Measurements from ENCODE around the gene DNM1.

DNA sequence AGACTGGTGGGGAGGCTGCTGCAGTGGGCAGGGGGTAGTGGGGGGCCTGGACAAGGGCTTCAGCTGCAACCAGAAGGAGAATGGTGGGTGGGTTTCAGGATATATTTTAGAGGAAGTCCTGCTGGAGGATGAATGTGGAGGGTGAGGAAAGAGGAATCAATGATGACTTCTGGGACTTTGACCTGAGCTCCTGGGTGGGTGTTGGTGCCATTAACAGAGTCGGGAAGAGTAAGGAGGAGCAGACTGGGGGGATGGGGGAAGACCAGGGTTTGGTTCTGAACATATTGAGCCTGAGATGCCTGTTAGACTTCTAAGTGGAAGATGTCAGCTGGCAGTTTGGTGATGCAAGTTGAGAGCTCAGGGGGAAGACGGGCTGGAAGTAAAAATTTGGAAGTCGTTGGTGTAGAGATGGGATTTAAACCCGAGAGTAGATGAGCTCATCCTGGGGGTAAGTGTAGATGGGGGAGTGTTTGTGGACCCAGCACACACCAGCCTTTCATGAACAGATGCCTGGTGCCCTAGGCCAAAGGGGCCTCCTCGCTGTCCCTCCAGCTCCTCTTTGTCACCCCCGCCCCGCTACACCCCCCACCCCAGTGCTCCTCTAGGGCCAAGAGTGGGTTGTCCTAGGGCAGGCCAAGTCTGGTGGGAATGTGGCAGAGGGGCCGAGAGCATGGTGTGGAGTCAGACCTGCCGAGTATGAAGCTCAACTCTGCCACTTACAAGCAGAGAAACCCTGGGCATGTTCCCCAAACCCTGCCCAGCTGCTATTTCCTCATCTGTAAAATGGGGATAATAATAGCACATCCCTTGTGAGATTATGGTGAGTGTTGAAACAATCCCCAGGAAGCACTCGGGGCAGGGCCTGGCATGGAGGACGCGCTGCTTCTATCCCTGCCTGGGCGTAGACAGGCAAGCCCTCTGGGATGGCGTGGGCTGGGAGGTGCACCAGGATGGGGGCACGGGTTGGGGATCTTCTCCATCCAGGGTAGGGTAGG, 4.0 kb downstream of the DNM1 start:
- TF ChIP-seq, protein P1, sequence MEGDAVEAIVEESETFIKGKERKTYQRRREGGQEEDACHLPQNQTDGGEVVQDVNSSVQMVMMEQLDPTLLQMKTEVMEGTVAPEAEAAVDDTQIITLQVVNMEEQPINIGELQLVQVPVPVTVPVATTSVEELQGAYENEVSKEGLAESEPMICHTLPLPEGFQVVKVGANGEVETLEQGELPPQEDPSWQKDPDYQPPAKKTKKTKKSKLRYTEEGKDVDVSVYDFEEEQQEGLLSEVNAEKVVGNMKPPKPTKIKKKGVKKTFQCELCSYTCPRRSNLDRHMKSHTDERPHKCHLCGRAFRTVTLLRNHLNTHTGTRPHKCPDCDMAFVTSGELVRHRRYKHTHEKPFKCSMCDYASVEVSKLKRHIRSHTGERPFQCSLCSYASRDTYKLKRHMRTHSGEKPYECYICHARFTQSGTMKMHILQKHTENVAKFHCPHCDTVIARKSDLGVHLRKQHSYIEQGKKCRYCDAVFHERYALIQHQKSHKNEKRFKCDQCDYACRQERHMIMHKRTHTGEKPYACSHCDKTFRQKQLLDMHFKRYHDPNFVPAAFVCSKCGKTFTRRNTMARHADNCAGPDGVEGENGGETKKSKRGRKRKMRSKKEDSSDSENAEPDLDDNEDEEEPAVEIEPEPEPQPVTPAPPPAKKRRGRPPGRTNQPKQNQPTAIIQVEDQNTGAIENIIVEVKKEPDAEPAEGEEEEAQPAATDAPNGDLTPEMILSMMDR (IDR thresholded peaks at IDR 0.05), result no peak
- no peak for TF ChIP-seq POLR2A (IDR thresholded peaks at IDR 0.05)
